ENCODE measurements around the gene NYAP2. TPM values are rescaled to one million over a fixed set of nuclear protein-coding genes. Genes with fewer than 3 reads are reported as not detected.
A peak's percentile ranks its signal among the peaks of the same experiment; 100 is the strongest.

Gene NYAP2
- total and polyA plus RNA-seq, 5 experiments from 2014 or later = 0.05 TPM; not detected in 4

DNA sequence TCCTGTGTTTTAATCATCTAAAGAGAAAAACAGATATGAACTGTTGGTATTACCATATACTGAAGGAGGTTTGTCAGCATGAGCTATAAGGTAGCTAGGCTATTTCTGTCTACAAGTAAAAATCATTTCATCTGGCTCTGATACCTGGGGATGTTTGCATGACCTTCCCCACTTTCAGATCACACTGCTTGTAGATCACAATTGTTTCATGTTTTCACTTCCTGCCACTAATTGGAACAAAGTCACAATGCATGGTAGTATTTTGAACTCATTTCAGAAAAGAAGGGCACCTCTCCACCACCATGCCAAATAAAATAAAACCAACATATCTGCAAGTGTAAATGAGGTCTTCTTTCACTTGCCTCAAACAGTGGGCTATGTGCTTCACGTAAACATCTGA lies 37.8 kb downstream of the NYAP2 start:
- POLR2A ChIA-PET = no interaction called here
- no peak overlapping the region for H3K4me3 Mint-ChIP-seq
- no peak for DNase-seq
- H3K9me3 Mint-ChIP-seq = no peaks in the 10 kb centered on the region
- H3K4me1 Mint-ChIP-seq = no peaks in the 10 kb centered on the region
- no peak for ATAC-seq
- H3K36me3 Mint-ChIP-seq = no peaks in the 10 kb centered on the region
- H3K27ac Mint-ChIP-seq = no peak overlapping the region
- peaks cover 10 to 37% (median 15%) of the 10 kb centered on the region in 5 donors for H3K27me3 Mint-ChIP-seq

DNA sequence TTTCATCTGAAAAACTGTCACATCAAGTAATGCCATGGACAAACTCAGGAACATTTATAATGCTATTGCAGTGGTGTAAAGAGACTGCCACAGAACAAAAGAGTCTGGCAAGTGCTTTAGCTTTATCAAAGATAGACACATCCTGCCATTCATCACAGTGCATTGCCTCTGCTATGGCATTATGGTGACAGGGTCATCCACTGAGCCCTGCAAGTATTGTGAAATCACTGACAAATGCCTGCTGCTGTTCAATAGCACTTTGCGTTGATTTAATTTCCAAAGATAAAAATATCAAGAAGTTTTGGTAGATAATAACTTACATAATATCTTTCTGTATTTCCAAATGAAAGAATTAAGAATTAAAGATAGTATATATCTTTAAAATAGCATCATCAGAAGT lies 38.7 kb downstream of the NYAP2 start:
- no peaks in the 10 kb centered on the region for H3K9me3 Mint-ChIP-seq

DNA sequence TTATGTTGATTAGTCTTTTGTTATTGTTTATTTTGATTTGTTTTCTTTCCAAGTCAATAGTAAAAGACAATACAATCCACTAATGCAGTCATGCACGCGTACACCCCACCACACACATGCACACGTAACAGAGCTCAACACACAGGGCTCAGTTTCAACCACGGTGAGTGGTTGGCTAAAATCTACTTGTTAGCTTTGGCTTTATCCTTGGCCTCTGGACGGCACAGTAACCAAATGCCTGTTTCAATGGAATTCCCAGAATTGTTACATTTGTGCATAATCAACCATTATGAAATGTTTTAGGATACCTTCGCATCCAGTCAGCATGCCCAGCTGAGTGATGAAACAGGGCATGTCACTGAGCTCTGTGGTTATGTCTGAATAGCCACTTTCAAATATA lies 53.2 kb downstream of the NYAP2 start:
- DNase-seq (no peak), ATAC-seq (no peak)
- Mint-ChIP-seq H3K27me3 (peaks cover 0 to 10% (median 9%) of the 10 kb centered on the region in 5 donors), H3K4me1 (no peaks in the 10 kb centered on the region), H3K36me3 (no peaks in the 10 kb centered on the region), H3K9me3 (no peaks in the 10 kb centered on the region), H3K27ac (no peak overlapping the region), H3K4me3 (no peak overlapping the region)
- POLR2A ChIA-PET = no interaction called here

More for the DNA sequence above, 38.7 kb downstream of the NYAP2 start:
- ATAC-seq (no peak), DNase-seq (no peak)
- Mint-ChIP-seq H3K27ac (no peak overlapping the region), H3K4me3 (no peak overlapping the region), H3K27me3 (peaks cover 12 to 37% (median 17%) of the 10 kb centered on the region in 5 donors), H3K4me1 (no peaks in the 10 kb centered on the region), H3K36me3 (no peaks in the 10 kb centered on the region)
- POLR2A ChIA-PET = no interaction called here

DNA sequence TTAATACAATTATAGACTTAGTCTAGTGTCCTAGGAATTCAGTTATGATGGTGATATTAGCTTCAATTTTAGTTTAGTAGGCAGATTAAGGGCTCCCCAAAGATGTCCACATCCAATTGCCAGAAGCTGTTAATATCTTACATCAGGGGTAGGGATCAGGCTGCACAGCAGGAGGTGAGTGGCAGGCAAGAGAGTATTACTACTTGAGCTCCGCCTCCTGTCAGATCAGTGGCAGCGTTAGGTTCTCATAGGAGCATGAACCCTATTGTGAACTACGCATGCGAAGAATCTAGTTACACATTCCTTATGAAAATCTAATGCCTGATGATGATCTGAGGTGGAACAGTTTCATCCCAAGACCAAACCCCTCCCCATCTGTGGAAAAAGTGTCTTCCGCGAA lies 54.9 kb downstream of the NYAP2 start:
- no peaks in the 10 kb centered on the region for H3K9me3 Mint-ChIP-seq
- ATAC-seq (no peak), DNase-seq (no peak)
- no peak overlapping the region for H3K4me3 Mint-ChIP-seq
- peaks cover 3 to 10% (median 7%) of the 10 kb centered on the region in 5 donors for H3K27me3 Mint-ChIP-seq
- no peaks in the 10 kb centered on the region for H3K4me1 Mint-ChIP-seq
- no peak overlapping the region for H3K27ac Mint-ChIP-seq
- peaks cover 0 to 2% (median 0%) of the 10 kb centered on the region in 3 donors for H3K36me3 Mint-ChIP-seq
- POLR2A ChIA-PET = no interaction called here

DNA sequence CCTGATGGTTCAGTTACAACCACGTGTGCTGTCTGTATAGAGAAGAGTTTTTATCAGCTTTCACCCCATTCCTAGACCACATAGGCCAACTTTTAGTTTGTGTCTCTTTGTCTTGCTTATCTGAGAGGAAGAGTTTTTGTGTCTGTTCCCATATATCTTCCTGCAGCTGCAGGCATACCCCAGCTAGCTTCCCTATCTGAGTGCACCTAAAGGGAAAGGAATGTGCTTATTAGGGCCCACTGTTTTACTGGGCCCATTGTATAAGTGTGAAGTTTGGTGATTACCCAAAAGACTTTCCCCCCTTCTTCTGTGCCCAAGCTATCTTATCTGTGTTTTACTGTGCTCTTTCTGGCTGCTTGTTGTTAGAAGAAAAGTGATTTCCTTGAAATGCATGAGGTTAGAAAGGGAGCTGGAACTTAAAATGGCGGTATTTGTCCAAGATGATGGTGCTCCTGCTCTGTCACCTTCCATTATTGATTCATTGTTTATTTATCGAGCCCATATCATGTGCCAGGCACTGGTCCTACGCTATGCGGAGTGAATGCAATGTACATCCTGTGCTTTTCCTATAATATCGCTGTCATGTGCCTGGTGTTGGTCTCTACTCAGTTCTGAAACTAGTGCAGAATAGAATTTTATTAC lies 57.2 kb downstream of the NYAP2 start:
- POLR2A ChIA-PET = no interaction called here
- DNase-seq = no peak
- no peaks in the 10 kb centered on the region for H3K9me3 Mint-ChIP-seq

DNA sequence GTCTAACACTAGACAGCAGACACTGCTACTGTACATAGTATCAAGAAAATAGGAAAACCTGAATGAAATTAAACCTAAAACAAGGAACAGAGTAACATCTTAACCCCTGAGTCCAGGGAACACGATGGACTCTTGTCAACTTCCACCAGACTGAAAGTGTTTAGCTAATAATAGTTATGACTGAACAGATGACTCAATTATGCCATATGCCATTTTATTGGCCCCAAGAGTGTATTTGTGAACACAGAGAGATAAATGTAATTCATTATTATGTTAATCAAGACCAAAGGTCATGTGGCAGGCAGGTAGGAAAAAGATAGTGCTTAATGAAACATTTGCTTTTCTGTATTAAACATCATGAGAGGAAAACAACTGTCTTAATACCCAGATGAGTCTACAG lies 58.0 kb downstream of the NYAP2 start:
- peaks cover 2 to 20% (median 8%) of the 10 kb centered on the region in 5 donors for H3K27me3 Mint-ChIP-seq
- no peak for ATAC-seq
- POLR2A ChIA-PET = no interaction called here
- no peak overlapping the region for H3K4me3 Mint-ChIP-seq
- no peak overlapping the region for H3K27ac Mint-ChIP-seq
- no peak for DNase-seq
- no peaks in the 10 kb centered on the region for H3K9me3 Mint-ChIP-seq
- H3K4me1 Mint-ChIP-seq = no peaks in the 10 kb centered on the region
- peaks cover 0 to 7% (median 0%) of the 10 kb centered on the region in 3 donors for H3K36me3 Mint-ChIP-seq

More for the DNA sequence above, 57.2 kb downstream of the NYAP2 start:
- no peak overlapping the region for H3K27ac Mint-ChIP-seq
- H3K36me3 Mint-ChIP-seq = peaks cover 0 to 7% (median 0%) of the 10 kb centered on the region in 3 donors
- no peak for ATAC-seq
- H3K4me3 Mint-ChIP-seq = no peak overlapping the region
- no peaks in the 10 kb centered on the region for H3K4me1 Mint-ChIP-seq
- H3K27me3 Mint-ChIP-seq = peaks cover 4 to 20% (median 9%) of the 10 kb centered on the region in 5 donors

DNA sequence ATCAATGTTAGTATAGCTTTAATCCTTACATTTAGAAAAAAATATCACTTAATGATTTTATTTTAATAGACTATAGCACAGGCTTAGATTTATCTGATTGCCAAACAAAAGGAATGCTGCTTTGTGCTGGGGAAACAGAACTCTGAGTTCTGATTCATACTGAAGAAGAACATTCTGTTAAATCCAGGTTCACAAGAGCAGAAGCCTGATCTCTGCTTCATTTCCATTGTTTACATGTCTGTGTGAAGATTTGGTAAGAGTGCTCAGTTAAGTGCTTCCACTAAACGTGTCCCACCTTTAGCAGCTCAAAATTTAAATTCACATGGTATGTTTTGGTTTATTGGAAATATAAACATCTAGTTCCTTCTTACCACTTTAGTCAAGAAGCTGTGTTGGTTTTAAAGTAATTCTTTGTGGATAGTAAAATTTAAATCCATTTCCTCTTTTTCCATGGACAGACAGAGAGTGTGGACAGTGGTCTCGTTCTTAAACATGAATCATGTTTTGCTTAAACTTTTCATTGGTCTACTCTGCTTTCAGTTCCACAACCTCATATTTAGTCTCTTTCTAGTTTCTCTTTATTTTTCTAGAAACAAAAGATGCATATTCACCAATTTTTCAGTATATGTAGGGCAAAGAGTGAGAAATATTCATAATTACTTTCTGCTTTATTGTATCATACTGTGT lies 59.1 kb downstream of the NYAP2 start:
- Mint-ChIP-seq H3K4me3 (no peak overlapping the region), H3K27me3 (peaks cover 0 to 20% (median 7%) of the 10 kb centered on the region in 5 donors), H3K27ac (no peak overlapping the region), H3K9me3 (no peaks in the 10 kb centered on the region), H3K36me3 (peaks cover 0 to 7% (median 0%) of the 10 kb centered on the region in 3 donors), H3K4me1 (peaks cover 0 to 3% (median under 1%) of the 10 kb centered on the region in 4 donors)
- POLR2A ChIA-PET = no interaction called here
- DNase-seq (no peak), ATAC-seq (no peak)

DNA sequence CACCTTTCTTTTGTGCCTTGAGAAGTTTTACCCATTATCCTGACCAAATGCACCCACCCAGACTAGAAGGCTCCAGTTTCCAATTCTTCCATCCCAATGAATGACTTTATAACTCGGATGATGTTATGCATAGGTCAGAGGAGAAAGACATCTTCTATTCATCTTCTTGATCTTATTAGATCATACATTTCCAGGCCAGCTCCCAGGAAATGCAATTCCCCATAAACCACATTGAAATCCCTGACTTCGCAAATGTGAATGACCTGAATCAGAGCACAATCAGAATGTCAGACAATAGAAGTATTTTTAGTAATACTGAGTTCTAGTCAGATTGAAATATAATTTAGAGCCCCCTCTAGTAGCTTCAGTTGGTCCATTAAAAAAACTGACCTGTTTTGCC lies 62.9 kb downstream of the NYAP2 start:
- H3K4me3 Mint-ChIP-seq = no peak overlapping the region
- peak overlapping the region in 1 of 10 donors; percentile 10 for H3K27ac Mint-ChIP-seq
- H3K4me1 Mint-ChIP-seq = peaks cover 9 to 26% (median 18%) of the 10 kb centered on the region in 4 donors
- DNase-seq (no peak), ATAC-seq (no peak)
- POLR2A ChIA-PET = no interaction called here
- H3K36me3 Mint-ChIP-seq = peaks cover 0 to 20% (median 0%) of the 10 kb centered on the region in 3 donors
- H3K9me3 Mint-ChIP-seq = peaks cover 0 to 2% (median 0%) of the 10 kb centered on the region in 9 donors
- peaks cover 0 to 11% (median 5%) of the 10 kb centered on the region in 5 donors for H3K27me3 Mint-ChIP-seq

DNA sequence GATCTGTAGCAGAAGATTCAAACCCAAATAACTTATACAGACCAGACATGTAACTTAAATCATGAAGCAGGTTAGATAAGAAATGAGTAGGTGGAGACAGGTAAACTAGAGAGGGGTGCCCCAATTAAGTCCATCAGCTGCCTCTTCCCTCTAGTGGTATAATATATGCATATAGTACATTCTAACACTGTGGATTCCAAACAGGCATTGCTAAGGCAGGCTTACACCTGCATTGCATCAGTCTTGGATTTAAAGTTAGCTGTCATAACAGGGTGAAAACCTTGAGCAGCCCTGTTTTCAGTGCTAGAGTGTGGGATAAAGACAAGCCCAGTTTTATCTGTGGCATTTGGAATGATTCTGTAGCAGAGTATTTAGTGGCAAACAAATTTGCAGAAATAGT lies 63.4 kb downstream of the NYAP2 start:
- Mint-ChIP-seq H3K27me3 (peaks cover 0 to 11% (median 5%) of the 10 kb centered on the region in 5 donors), H3K27ac (peak overlapping the region in 2 of 10 donors; percentile 10 to 51), H3K4me3 (peak overlapping the region in 1 of 10 donors; percentile 15), H3K4me1 (peaks cover 9 to 26% (median 18%) of the 10 kb centered on the region in 4 donors), H3K36me3 (peaks cover 0 to 20% (median 0%) of the 10 kb centered on the region in 3 donors), H3K9me3 (peaks cover 0 to 4% (median 0%) of the 10 kb centered on the region in 9 donors)
- POLR2A ChIA-PET = no interaction called here
- DNase-seq = no peak
- peak in 1 of 2 donors; percentile 32 for ATAC-seq

DNA sequence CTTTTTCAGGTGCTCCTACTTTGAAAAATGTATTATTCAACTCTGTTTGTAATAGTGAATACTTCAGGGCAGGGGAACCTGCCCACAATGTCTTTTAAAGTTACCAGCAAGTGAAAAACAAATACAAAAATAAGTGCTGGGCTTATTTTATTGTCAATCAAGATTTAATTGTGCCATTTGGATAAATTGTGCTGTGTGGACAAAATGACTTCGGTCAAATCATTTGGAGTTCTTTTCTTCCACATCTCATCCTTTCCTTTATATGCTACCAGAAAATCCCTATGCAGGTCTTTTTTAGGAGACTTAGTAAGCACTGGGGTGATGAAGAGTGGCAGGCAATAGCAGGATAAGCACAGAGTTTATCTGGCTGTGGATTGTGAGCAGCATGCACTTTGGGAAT lies 63.9 kb downstream of the NYAP2 start:
- Mint-ChIP-seq H3K4me3 (peak overlapping the region in 4 of 10 donors; percentile 30 to 85 (median 78)), H3K27me3 (peaks cover 0 to 11% (median 5%) of the 10 kb centered on the region in 5 donors), H3K27ac (peak overlapping the region in 4 of 10 donors; percentile 10 to 94 (median 86)), H3K36me3 (peaks cover 0 to 20% (median 0%) of the 10 kb centered on the region in 3 donors), H3K9me3 (peaks cover 0 to 8% (median 0%) of the 10 kb centered on the region in 9 donors), H3K4me1 (peaks cover 9 to 26% (median 18%) of the 10 kb centered on the region in 4 donors)
- POLR2A ChIA-PET = no interaction called here
- no peak for ATAC-seq
- DNase-seq = no peak

DNA sequence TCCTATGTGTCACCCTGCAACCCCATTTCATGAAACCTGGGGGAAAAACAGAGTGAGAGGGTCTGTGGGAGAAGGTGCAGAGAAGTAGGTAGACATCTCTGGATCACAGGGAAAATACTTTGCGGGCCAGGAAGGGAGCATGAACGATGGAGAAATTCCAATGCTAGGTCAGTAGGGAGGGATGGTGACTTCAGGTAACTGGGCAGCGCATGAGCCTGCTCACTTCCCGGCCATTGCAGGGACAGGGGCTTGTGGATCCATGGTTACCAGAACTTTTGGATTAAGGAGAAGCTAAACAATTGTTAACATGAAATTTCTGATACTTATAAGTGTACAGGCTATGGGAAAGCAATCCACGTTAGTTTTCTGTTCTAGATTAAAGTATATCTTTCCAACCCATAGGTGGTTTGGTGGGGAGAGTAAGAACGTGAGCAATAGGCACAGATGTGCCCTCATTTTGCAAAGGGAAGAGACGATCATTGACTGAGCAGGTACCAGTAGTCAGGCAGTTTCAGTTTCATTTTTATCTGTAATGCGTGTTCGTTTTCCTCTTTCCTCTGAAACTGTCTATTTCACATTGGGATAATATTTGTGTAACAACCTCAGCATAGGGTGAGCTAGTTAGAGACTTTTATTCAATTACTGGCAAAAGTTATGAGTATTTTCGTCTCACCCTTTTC lies 65.0 kb downstream of the NYAP2 start:
- peak in 3 of 10 donors; percentile 25 to 45 (median 44) for DNase-seq
- peak overlapping the region; percentile 75 to 91 (median 88) for H3K4me3 Mint-ChIP-seq

DNA sequence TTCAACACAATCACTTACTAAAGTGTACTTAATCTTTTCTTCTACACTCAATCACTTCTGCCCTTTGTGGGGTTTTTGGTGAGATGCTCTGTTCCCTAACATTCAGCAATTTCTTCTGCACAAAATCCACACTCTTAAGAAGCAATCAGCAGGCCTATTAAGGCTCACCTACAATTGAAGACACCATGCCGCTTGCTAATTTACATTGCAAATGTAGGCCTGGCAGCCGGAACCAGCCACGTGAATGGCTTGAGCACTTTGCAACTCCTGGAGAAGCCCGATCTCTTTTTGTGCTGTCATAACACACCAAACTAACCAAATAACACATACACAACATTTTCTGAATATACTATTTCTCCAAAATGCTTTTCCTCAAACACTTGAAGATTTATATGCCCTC lies 66.3 kb downstream of the NYAP2 start:
- Mint-ChIP-seq H3K4me3 (peak overlapping the region in 6 of 10 donors; percentile 12 to 52 (median 33)), H3K4me1 (peaks cover 9 to 26% (median 18%) of the 10 kb centered on the region in 4 donors), H3K36me3 (peaks cover 0 to 14% (median 0%) of the 10 kb centered on the region in 3 donors)

More for the DNA sequence above, 65.0 kb downstream of the NYAP2 start:
- peak; percentile 67 to 83 for ATAC-seq
- H3K27me3 Mint-ChIP-seq = peaks cover 0 to 11% (median 2%) of the 10 kb centered on the region in 5 donors
- peaks cover 0 to 19% (median 0%) of the 10 kb centered on the region in 3 donors for H3K36me3 Mint-ChIP-seq
- peak overlapping the region; percentile 78 to 94 (median 90) for H3K27ac Mint-ChIP-seq
- H3K9me3 Mint-ChIP-seq = peaks cover 0 to 8% (median 0%) of the 10 kb centered on the region in 9 donors
- peaks cover 9 to 26% (median 18%) of the 10 kb centered on the region in 4 donors for H3K4me1 Mint-ChIP-seq
- POLR2A ChIA-PET = no interaction called here

More for the DNA sequence above, 66.3 kb downstream of the NYAP2 start:
- Mint-ChIP-seq H3K9me3 (peaks cover 0 to 8% (median 0%) of the 10 kb centered on the region in 9 donors), H3K27ac (peak overlapping the region in 5 of 10 donors; percentile 6 to 66 (median 33)), H3K27me3 (peaks cover 0 to 3% (median 0%) of the 10 kb centered on the region in 5 donors)
- DNase-seq = no peak
- no peak for ATAC-seq
- POLR2A ChIA-PET = no interaction called here
